Cardiac muscle cell (in vitro differentiated cells and primary cell): ENCODE results near the gene RAB43. TPM values are rescaled to one million over a fixed set of nuclear protein-coding genes. Genes with fewer than 3 reads are reported as not detected.

Source experiments
- DNase-seq, 2 donors: peaks; one replicate each; pipeline versions ENCODE4 v3.0.0 to v3.0.0-alpha.2; 2010 to 2017; ENCODE audit warnings: low read depth in 1 of 2, low spot score in 1 of 2
- H3K27ac ChIP-seq: fragments of 200-600 bp; sonication (generic); 2 replicates; pipeline ENCODE4 v1.5.1; 2016
- H3K27me3 ChIP-seq: fragments of 200-600 bp; sonication (generic); 2 replicates; pipeline ENCODE4 v1.6.0; 2016; ENCODE audit warnings: control low read depth
- H3K36me3 ChIP-seq: fragments of 200-600 bp; sonication (generic); 2 replicates; pipeline ENCODE4 v1.5.1; 2016; ENCODE audit warnings: control low read depth
- H3K4me1 ChIP-seq: fragments of 200-600 bp; sonication (generic); 2 replicates; pipeline ENCODE4 v1.8.1; 2017; ENCODE audit warnings: low read depth, mild to moderate bottlenecking, mixed run types
- H3K4me3 ChIP-seq: fragments of 200-600 bp; sonication (generic); 2 replicates; pipeline ENCODE4 v1.5.1; 2016; ENCODE audit warnings: mild to moderate bottlenecking
- H3K9me3 ChIP-seq: fragments of 200-600 bp; sonication (generic); 2 replicates; pipeline ENCODE4 v1.5.1; 2017; ENCODE audit warnings: low read depth, mild to moderate bottlenecking, control low read depth
- polyA plus RNA-seq: library from polyadenylated mRNA; unstranded; fragments of >200 nt; fragmentation: Nextera tagmentation; extraction: Ambion mirVana; gene quantifications from 2 replicates; pipeline ENCODE4 v1.2.1, GENCODE V29; 2016
- total RNA-seq: library from RNA; depleted of rRNA; stranded (reverse); fragments of >200 nt; gene quantifications from 2 replicates; pipeline ENCODE4 v1.2.3, GENCODE V29; 2016
- TF ChIP-seq, protein P1 (sequence below): IDR thresholded peaks from 2 replicates; pipeline ENCODE4 v1.5.1; 2012; ENCODE audit warnings: low read depth, mild to moderate bottlenecking, low read length

RAB43 gene
- total and polyA plus RNA-seq, 2 experiments from 2014 or later: 8.5 to 11.4 TPM

DNA sequence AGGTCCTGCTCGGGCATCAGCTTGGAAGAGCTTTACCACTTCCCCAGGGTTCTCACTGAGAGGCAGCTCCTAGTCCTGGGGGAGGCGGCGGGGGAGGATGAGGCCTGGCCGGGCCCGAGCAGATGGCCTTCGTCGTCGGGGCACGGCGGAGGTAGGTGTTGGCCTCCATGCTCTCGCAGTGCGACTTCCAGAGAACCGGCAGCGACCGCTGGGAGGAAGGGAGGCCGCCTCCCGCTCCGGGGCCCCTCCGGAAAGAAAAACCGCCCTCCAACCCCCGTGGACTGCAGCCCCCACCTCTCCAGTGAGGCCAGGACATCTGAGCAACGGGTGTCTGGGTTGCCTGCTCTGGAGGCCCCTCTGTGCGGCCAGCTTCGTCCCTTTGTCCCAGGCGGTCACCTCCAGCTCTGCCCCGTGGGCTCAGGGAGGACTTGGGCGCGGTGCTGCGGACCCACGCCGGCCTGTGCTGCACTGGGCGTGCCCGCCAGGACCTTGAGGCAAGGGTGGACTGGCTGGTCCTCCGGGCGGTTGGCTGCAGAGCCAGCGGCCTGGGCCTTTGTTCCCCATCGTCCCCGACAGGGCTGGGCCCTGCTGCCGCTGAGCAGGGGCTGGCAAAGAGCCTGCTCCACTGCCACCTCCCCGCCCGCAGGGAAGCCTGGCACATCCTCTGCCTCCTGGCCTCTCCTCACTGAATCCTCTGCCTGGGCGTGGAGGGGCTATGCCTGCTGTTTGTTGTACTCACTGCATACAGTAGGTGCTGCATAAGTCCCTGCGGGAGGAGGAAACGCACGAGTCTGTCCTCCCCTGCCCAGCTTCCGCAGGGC is 74.7 kb downstream of the RAB43 start:
- H3K27me3 ChIP-seq: no peaks in the 10 kb centered on the region
- no peak for DNase-seq
- H3K9me3 ChIP-seq: no peaks in the 10 kb centered on the region
- no peak overlapping the region for H3K4me3 ChIP-seq
- H3K27ac ChIP-seq: no peak overlapping the region
- peaks cover under 1% of the 10 kb centered on the region for H3K4me1 ChIP-seq
- TF ChIP-seq, protein P1, sequence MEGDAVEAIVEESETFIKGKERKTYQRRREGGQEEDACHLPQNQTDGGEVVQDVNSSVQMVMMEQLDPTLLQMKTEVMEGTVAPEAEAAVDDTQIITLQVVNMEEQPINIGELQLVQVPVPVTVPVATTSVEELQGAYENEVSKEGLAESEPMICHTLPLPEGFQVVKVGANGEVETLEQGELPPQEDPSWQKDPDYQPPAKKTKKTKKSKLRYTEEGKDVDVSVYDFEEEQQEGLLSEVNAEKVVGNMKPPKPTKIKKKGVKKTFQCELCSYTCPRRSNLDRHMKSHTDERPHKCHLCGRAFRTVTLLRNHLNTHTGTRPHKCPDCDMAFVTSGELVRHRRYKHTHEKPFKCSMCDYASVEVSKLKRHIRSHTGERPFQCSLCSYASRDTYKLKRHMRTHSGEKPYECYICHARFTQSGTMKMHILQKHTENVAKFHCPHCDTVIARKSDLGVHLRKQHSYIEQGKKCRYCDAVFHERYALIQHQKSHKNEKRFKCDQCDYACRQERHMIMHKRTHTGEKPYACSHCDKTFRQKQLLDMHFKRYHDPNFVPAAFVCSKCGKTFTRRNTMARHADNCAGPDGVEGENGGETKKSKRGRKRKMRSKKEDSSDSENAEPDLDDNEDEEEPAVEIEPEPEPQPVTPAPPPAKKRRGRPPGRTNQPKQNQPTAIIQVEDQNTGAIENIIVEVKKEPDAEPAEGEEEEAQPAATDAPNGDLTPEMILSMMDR: no peak
- H3K36me3 ChIP-seq: no peaks in the 10 kb centered on the region

DNA sequence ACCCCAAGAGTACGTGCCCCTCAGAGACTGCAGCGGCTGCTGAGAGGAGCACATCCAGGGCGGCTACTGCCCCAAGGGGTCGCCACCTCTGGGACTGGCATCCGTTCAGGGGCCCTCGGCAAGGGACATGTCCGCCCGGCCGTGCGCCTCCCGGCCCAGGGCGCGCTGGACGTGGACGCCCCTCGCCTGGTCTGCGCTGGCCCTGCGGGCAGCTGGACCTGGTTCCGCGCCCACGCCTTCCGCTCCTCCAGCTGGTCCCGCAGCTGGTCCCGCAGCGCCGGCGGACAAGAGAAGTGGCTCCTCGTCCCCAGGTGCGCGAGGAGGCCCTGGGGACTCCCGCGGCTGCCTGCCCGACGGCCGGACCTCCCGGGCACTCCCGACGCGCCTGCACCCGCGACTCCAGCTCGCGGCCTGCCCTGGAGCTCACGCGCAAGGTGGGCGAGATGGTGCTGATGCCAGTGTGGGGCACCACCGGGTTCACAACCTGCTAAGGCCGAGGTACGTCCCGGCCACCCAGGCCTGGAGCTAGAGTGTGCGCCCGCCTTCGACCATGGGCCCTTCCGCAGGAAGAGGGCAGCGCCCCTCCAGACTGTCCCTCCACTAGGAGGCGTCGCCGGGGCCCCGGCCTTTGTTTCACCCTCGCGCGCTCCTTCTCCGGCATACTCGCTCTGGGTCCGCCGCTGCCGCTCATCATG is 75.4 kb downstream of the RAB43 start:
- no peak overlapping the region for H3K27ac ChIP-seq
- H3K9me3 ChIP-seq: no peaks in the 10 kb centered on the region
- TF ChIP-seq, protein P1: peak; percentile 29
- H3K27me3 ChIP-seq: no peaks in the 10 kb centered on the region
- DNase-seq: no peak
- no peak overlapping the region for H3K4me3 ChIP-seq
- no peaks in the 10 kb centered on the region for H3K36me3 ChIP-seq
- no peaks in the 10 kb centered on the region for H3K4me1 ChIP-seq

DNA sequence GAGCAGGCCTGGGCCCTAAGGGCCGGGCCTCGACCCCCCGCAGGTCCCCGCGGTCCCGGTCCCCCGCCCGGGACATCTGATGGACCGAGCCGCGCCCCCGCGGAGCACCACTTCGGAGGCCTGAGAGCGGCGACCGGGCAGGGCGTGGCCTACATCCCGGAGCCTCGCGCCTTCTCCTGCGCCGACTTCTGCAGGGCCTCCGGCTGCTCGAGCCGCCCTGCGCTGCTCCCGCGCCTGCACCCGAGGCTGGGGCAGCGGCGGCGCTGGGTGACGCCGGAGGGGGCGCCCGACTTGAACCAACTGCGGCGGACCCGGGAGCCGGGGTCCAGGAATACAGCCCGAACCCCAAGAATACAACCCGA is 75.9 kb downstream of the RAB43 start:
- Histone ChIP-seq H3K27me3 (no peaks in the 10 kb centered on the region), H3K27ac (no peak overlapping the region), H3K9me3 (no peaks in the 10 kb centered on the region), H3K4me1 (no peaks in the 10 kb centered on the region), H3K4me3 (no peak overlapping the region), H3K36me3 (no peaks in the 10 kb centered on the region)
- no peak for DNase-seq
- TF ChIP-seq, protein P1: no peak

DNA sequence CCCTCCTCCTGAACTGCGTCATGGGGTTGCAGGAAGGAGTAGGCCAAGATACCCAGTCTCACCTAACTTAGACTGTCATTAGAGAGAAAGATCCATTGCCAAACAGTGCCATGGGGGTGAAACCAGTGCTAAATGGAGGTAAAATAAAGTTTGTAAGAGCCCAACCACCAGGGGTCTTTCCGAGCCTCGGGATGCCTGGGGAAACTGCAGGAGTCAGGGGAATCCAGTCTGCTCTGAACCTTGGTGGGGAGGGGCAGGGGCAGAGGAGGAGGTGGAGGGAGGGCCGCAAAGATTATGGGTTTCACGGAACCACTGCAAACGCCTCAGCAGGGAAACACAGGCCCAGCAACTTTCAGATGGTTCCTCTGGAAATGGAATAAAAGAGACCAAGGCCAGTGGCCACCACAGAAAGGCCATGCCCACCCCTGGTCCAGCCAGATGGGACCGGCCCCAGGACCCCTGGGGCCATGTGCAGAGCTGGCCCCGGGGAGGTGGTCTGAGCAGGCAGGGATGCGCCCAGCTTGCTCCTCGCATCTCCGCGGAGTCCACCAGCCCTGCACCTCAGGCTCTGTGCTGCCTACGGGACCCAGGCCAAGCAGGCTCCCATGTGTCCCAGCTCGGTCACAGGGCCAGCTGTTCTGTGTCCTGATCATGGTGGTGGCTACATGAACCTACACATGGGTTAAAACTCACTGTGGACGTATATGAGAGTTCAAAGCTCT is 80.9 kb downstream of the RAB43 start:
- Histone ChIP-seq H3K9me3 (no peaks in the 10 kb centered on the region), H3K36me3 (no peaks in the 10 kb centered on the region), H3K4me3 (no peak overlapping the region), H3K4me1 (no peaks in the 10 kb centered on the region), H3K27ac (no peak overlapping the region), H3K27me3 (no peaks in the 10 kb centered on the region)
- DNase-seq: no peak
- TF ChIP-seq, protein P1: no peak

DNA sequence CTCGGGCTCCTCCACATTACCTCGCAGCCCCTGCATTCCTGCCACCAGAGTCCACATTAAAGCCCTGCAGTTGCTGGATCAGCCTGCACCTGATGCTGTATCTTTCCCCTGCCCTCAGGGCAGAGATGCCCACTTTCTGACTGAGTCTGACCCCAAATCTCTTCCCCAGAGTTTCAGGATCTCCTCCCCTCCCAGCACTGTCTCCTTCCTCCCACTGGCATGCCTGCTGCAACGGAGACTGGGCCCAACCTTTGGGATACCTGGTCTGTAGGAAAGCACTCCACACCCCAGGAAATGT is 81.6 kb downstream of the RAB43 start:
- H3K36me3 ChIP-seq: no peaks in the 10 kb centered on the region
- TF ChIP-seq, protein P1: no peak
- no peaks in the 10 kb centered on the region for H3K27me3 ChIP-seq
- H3K27ac ChIP-seq: no peak overlapping the region
- DNase-seq: no peak
- no peaks in the 10 kb centered on the region for H3K4me1 ChIP-seq
- no peak overlapping the region for H3K4me3 ChIP-seq
- no peaks in the 10 kb centered on the region for H3K9me3 ChIP-seq
